Right cardiac atrium (tissue), 5 donors: ENCODE measurements around the gene PPP1R16B. TPM values are rescaled to one million over a fixed set of nuclear protein-coding genes. Genes with fewer than 3 reads are reported as not detected.
A peak's percentile ranks its signal among the peaks of the same experiment; 100 is the strongest.

Source experiments
- ATAC-seq, 2 donors: fragments of 200-7000 bp; cut with Tn5 transposase; one replicate each; pipeline versions ENCODE4 v1.8.0 to v1.9.1; 2020; ENCODE audit warnings: moderate library complexity in 2 of 2, mild to moderate bottlenecking in 1 of 2
- DNase-seq, 3 donors: peaks; one replicate each; pipeline ENCODE4 v3.0.0-alpha.2; 2020
- H3K27ac ChIP-seq: one replicate; pipeline ENCODE4 v1.5.1; 2013; ENCODE audit warnings: mild to moderate bottlenecking, low read length, control low read depth, moderate library complexity
- H3K27me3 ChIP-seq: one replicate; pipeline ENCODE4 v1.6.1; 2013; ENCODE audit not compliant: control insufficient read depth, insufficient read depth
- H3K4me1 ChIP-seq: one replicate; pipeline ENCODE4 v1.6.1; 2013; ENCODE audit warnings: low read length; ENCODE audit not compliant: control insufficient read depth, insufficient read depth
- H3K4me3 ChIP-seq: one replicate; pipeline ENCODE4 v1.5.1; 2013; ENCODE audit warnings: low read length, control low read depth
- H3K9me3 ChIP-seq: one replicate; pipeline ENCODE4 v1.6.1; 2013; ENCODE audit warnings: low read length; ENCODE audit not compliant: control insufficient read depth
- WGBS: extraction: QIAGEN DNeasy Blood & Tissue Kit; methylation state at CpG from one replicate; pipeline ENCODE4 v1.1.7; 2013; 5-methylcytosine and 5-hydroxymethylcytosine counted together
- intact Hi-C, 4 donors: fragments of 100-400 bp; cut with DNase I; formaldehyde crosslinking; loops; one replicate each; pipeline versions ENCODE4 v1.11.0 to v1.14.0; 2022 to 2023
- polyA plus RNA-seq: library from polyadenylated mRNA; stranded (reverse); fragments of 200-250 nt; gene quantifications from one replicate; pipeline ENCODE4 v1.2.3, GENCODE V29; 2013
- total RNA-seq, 4 donors: library from RNA; stranded (reverse); fragmentation: NEBNext Ultra II Directional; extraction: Animal tissue kit (Norgen Biotek cat#: 25700); gene quantifications; one replicate each; pipeline ENCODE4 v1.2.1, GENCODE V29; 2021
- donor health status: healthy with polysubstance abuse.
- donor health status: DM: no; HTN: yes; CAD: no.
- donor health status: DM: no; HTN: no; CAD: no.
- donor health status: DM: no; HTN: yes; CAD: no; lungs with severe emphysema.
- donor health status: DM: yes; HTN: yes; CAD: no.

Gene PPP1R16B
- total and polyA plus RNA-seq, 5 donors, result 4.9 to 9.1 (median 5.5) TPM

- DNase-seq (no peak), ATAC-seq (no peak)
- Histone ChIP-seq H3K27me3 (no peaks in the 10 kb centered on the region), H3K4me1 (peaks cover 4% of the 10 kb centered on the region), H3K9me3 (no peaks in the 10 kb centered on the region), H3K27ac (no peak overlapping the region), H3K4me3 (no peak overlapping the region)
- 92% methylated on average over 6 of the region's 6 CpGs for WGBS
- intact Hi-C loops, result loop anchor here in 1 of 4 donors (10.0 kb wide), 1 partner anchor 73 kb away; the partner anchor contains the start of gene PPP1R16B
Observed at GRCh38 chr20:38877483-38877882, 72.0 kb downstream of the PPP1R16B start.

DNA sequence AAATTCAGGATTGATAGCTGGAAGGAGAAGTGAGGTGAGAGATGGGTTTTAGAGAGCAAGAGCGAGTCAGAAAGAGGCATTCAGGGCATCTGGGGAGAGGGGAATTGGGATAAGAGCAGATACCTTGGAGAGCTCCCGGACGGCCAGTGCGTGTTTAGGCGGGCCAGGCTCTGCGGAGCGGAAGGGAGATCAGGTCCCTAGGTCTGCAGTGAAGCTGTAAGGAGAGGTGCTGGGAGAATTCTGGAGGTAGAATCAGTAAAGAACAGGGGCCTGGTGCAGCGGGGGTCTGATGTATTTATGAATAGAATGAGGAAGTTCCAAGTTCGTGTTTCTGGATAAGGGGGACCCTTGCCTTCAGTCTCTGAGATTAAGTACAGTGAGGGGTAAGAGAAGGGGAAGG is 73.4 kb downstream of the PPP1R16B start:
- intact Hi-C loops, result loop anchor here in 1 of 4 donors (10.0 kb wide), 1 partner anchor 74 kb away; the partner anchor contains the start of gene PPP1R16B
- DNase-seq (no peak), ATAC-seq (no peak)
- Histone ChIP-seq H3K9me3 (no peaks in the 10 kb centered on the region), H3K4me3 (no peak overlapping the region), H3K4me1 (peaks cover 5% of the 10 kb centered on the region), H3K27ac (no peak overlapping the region), H3K27me3 (no peaks in the 10 kb centered on the region)
- WGBS, result 24% methylated on average over 9 of the region's 9 CpGs

GRCh38 chr20:38880952-38881735 is 75.6 kb downstream of the PPP1R16B start:
- 63% methylated on average over 14 of the region's 14 CpGs for WGBS
- intact Hi-C loops, result loop anchor here in 1 of 4 donors (10.0 kb wide), 1 partner anchor 66 kb away; no protein-coding TSS in a partner anchor
- Histone ChIP-seq H3K9me3 (no peaks in the 10 kb centered on the region), H3K4me1 (peaks cover 2% of the 10 kb centered on the region), H3K27me3 (no peaks in the 10 kb centered on the region), H3K4me3 (no peak overlapping the region), H3K27ac (no peak overlapping the region)
- DNase-seq, result no peak
- ATAC-seq, result peak in 1 of 2 donors; percentile 13

DNA sequence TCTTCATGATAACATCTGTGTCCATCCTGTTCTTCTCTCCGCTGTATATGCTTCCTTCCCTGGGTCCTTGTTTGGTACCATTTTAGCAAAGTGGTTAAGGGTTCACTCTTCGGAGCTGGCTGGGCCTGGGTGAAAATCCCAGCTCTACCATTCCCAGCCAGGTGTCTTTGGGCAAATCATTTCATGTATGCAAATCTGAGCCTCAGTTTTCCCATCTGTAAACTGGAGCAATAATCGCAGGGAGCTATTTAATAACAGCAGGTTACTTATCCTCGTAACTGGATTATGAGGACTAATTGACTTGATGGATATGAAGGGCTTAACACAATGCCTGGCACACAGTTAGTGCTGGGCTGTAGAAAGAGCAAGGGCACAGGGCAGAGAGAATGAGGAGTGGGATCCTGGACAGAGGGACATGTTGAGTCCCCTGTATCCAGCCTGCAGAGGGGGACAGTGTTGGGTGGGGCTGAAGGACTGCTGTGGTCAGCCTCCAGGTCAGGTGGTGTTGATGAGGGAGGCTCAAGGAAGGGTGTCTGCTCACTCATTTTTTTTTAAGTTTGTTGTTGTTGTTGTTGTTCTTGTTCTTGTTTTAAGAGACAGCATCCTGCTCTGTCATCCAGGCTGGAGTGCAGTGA is 76.4 kb downstream of the PPP1R16B start:
- Histone ChIP-seq H3K27me3 (no peaks in the 10 kb centered on the region), H3K4me3 (no peak overlapping the region), H3K4me1 (peaks cover 2% of the 10 kb centered on the region), H3K9me3 (no peaks in the 10 kb centered on the region), H3K27ac (no peak overlapping the region)
- WGBS, result 95% methylated on average over 4 of the region's 4 CpGs
- DNase-seq, result no peak
- ATAC-seq, result no peak
- intact Hi-C loops, result loop anchor here in 1 of 4 donors (10.0 kb wide), 1 partner anchor 67 kb away; no protein-coding TSS in a partner anchor

DNA sequence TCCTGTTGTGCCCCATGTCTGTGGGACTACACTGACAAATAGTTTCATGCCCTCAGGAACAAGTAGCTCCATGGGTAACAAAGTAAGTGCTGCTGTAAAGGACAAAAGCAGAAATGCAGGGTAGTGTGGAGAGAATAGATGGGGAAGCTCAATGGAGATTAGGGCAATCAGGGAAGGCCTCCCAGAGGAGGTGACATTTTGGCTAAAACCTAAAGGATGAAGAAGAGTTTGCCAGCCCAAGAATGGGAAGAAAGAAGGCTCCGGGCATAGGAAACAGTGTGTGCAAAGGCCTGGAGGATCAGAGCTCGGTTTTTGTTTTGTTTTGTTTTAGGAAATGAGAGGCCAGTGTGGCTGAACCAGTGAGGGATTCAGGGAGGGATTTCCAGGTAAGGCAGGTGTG is 77.1 kb downstream of the PPP1R16B start:
- H3K27me3 ChIP-seq, result no peaks in the 10 kb centered on the region
- no peak overlapping the region for H3K27ac ChIP-seq
- H3K9me3 ChIP-seq, result no peaks in the 10 kb centered on the region
- DNase-seq (no peak), ATAC-seq (no peak)
- intact Hi-C loops, result loop anchor here in 1 of 4 donors (10.0 kb wide), 1 partner anchor 68 kb away; no protein-coding TSS in a partner anchor
- no peak overlapping the region for H3K4me3 ChIP-seq
- peaks cover 2% of the 10 kb centered on the region for H3K4me1 ChIP-seq
- 70% methylated on average over 2 of the region's 2 CpGs for WGBS

- WGBS, result 25% methylated on average over 20 of the region's 20 CpGs
- no peaks in the 10 kb centered on the region for H3K9me3 ChIP-seq
- no peak overlapping the region for H3K27ac ChIP-seq
- intact Hi-C loops, result loop anchor here in 1 of 4 donors (10.0 kb wide), 1 partner anchor 69 kb away; no protein-coding TSS in a partner anchor
- H3K4me3 ChIP-seq, result no peak overlapping the region
- ATAC-seq (peak; percentile 52 to 61), DNase-seq (peak in 1 of 3 donors; percentile 73)
- H3K27me3 ChIP-seq, result no peaks in the 10 kb centered on the region
- peaks cover 2% of the 10 kb centered on the region for H3K4me1 ChIP-seq
Observed at GRCh38 chr20:38883081-38883980, 77.8 kb downstream of the PPP1R16B start.

GRCh38 chr20:38883981-38884733 is 78.7 kb downstream of the PPP1R16B start:
- WGBS, result 91% methylated on average over 13 of the region's 13 CpGs
- intact Hi-C loops, result loop anchor here in 1 of 4 donors (10.0 kb wide), 1 partner anchor 69 kb away; no protein-coding TSS in a partner anchor

DNA sequence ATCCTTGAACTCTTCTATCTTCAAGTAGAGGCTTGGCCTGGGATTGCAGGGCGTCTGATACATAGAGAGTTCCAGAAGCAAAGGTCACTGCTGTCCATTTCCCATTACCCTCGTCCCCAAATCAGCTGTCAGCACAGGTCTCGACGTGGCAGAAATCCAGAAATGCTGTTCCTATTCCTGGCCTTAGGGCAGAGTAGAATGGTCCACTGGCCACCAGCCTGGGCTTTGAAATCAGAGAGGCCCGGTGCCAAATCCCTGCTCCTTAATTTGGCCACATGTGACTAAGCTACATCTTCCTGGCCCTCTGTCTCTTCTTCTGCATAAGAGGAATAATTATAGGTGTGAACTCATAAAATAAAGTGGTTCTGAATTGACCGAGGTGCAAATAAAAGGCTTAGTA is 79.9 kb downstream of the PPP1R16B start:
- Histone ChIP-seq H3K27ac (no peak overlapping the region), H3K27me3 (no peaks in the 10 kb centered on the region), H3K4me3 (no peak overlapping the region), H3K4me1 (peaks cover 2% of the 10 kb centered on the region), H3K9me3 (no peaks in the 10 kb centered on the region)
- no peak for DNase-seq
- intact Hi-C loops, result loop anchor here in 1 of 4 donors (10.0 kb wide), 1 partner anchor 71 kb away; no protein-coding TSS in a partner anchor
- WGBS, result 65% methylated on average over 6 of the region's 6 CpGs
- ATAC-seq, result no peak

More at GRCh38 chr20:38883981-38884733, 78.7 kb downstream of the PPP1R16B start:
- Histone ChIP-seq H3K27me3 (no peaks in the 10 kb centered on the region), H3K9me3 (no peaks in the 10 kb centered on the region), H3K4me1 (peaks cover 2% of the 10 kb centered on the region), H3K4me3 (no peak overlapping the region), H3K27ac (no peak overlapping the region)
- no peak for DNase-seq
- no peak for ATAC-seq

DNA sequence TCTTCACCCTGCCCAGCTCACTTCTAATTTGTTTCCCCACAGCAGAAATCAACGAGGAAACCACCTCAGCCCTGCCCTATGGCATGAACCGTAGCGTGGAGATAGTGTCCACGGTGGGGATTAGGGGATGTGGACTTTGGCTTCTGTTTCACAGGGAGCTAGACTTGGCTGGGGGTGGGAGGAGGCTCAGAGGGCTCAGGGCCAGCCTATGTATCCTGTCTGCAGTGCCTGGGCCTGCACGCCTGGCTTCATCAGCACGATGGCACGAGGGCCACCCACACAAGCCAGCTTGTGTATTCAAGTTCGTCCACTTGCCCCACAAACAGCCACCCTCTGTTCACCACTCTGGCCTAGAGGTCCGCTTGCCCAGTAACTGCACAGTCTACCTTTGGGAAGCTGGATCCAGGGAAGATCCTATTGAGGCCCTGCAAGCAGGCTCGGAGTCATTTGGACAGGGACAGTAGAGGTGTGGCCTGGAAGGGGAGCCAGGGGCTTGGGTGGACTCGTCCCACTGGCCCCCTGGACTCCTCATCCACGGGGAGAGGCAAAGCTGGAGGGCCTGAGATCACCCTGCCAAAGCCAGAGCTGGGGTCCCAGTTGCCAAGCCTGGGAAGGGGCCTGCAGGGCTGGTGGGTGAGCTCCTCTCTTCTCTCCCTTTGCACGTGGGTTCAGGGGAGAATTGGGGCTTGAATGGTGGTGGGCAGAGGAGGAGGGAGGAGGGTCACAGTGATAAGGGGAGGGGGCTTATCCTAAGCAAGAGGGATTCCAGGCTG is 82.7 kb downstream of the PPP1R16B start:
- no peaks in the 10 kb centered on the region for H3K9me3 ChIP-seq
- H3K27me3 ChIP-seq, result no peaks in the 10 kb centered on the region
- no peaks in the 10 kb centered on the region for H3K4me1 ChIP-seq
- WGBS, result 69% methylated on average over 13 of the region's 13 CpGs
- intact Hi-C loops, result loop anchor here in 1 of 4 donors (10.0 kb wide), 1 partner anchor 73 kb away; no protein-coding TSS in a partner anchor
- no peak overlapping the region for H3K4me3 ChIP-seq
- ATAC-seq (peak; percentile 59 to 67), DNase-seq (peak in 1 of 3 donors; percentile 66)
- no peak overlapping the region for H3K27ac ChIP-seq
